K562 (cell line): ENCODE measurements around the gene CSK. TPM values are rescaled to one million over a fixed set of nuclear protein-coding genes. Genes with fewer than 3 reads are reported as not detected.

Experiments
- ATAC-seq: fragments of 200-7000 bp; cut with Tn5 transposase; 3 replicates; pipeline ENCODE4 v1.9.1; 2020; ENCODE audit warnings: moderate library complexity
- BruUV-seq: library from RNA; stranded (reverse); fragments of 400-500 nt; replicated peaks from 2 replicates; lab custom pipeline; 2021; lab: Mats Ljungman, UMichigan
- CTCF ChIA-PET: fragments of 300-600 bp; formaldehyde crosslinking; extraction: SDS; loops from one replicate; lab custom pipeline; 2021; ENCODE audit warnings: low intra/inter-chr PET ratio; lab: Yijun Ruan, JAX
- POLR2A ChIA-PET: fragments of 300-600, 350-650 bp; sonication (Branson Sonifier 250); formaldehyde crosslinking; extraction: SDS; loops from one replicate; lab custom pipeline; 2021; ENCODE audit warnings: antibody characterized with exemption, inconsistent platforms; lab: Yijun Ruan, JAX
- DNase-seq, 4 experiments: peaks; one replicate each; pipeline versions ENCODE4 v3.0.0 to v3.0.0-alpha.2; 2011 to 2018; ENCODE audit warnings: low spot score in 3 of 4, mixed read lengths in 3 of 4; ENCODE audit errors: extremely low read depth in 1 of 4
- FAIRE-seq: peaks from 2 replicates; lab custom pipeline; 2011; peaks lifted over from hg19 to GRCh38; lab: Jason Lieb, UNC
- H2AFZ ChIP-seq: 2 replicates; pipeline ENCODE4 v1.6.0; 2011; ENCODE audit warnings: low read depth, low read length, control low read depth, inconsistent platforms
- H3K27ac ChIP-seq: fragments of 200-600 bp; 3 replicates; pipeline ENCODE4 v1.8.0; 2011; ENCODE audit warnings: low read depth, mild to moderate bottlenecking, control low read depth, inconsistent platforms, low read length, moderate library complexity, mixed read lengths; ENCODE audit errors: extremely low read depth
- H3K27me3 ChIP-seq, 2 experiments: fragments of 300-600 bp in 1 of 2; 2 replicates in 1 of 2; 3 replicates in 1 of 2; pipeline versions ENCODE4 v1.6.0 to v1.8.0; 2011; ENCODE audit warnings: inconsistent platforms in 2 of 2, low read length in 2 of 2, mild to moderate bottlenecking in 1 of 2, mixed read lengths in 1 of 2, moderate library complexity in 1 of 2; ENCODE audit not compliant: control insufficient read depth in 2 of 2, insufficient read depth in 2 of 2
- H3K36me3 ChIP-seq: fragments of 300-600 bp; 3 replicates; pipeline ENCODE4 v1.8.0; 2011; ENCODE audit warnings: mild to moderate bottlenecking, low read length, inconsistent platforms; ENCODE audit not compliant: control insufficient read depth, insufficient read depth
- H3K4me1 ChIP-seq, 2 experiments: fragments of 200-600 bp in 1 of 2; replicated peaks in 1 of 2; 2 replicates in 1 of 2; 3 replicates in 1 of 2; pipeline versions ENCODE4 v1.5.1 to v1.8.0; 2011; ENCODE audit warnings: inconsistent platforms in 2 of 2, low read length in 2 of 2, mild to moderate bottlenecking in 1 of 2, mixed read lengths in 1 of 2, moderate library complexity in 1 of 2; ENCODE audit not compliant: control insufficient read depth in 2 of 2, insufficient read depth in 2 of 2
- H3K4me2 ChIP-seq: 2 replicates; pipeline ENCODE4 v1.6.1; 2011; ENCODE audit warnings: low read length, control low read depth, inconsistent platforms, mixed read lengths; ENCODE audit not compliant: insufficient read depth
- H3K4me3 ChIP-seq: fragments of 200-600 bp; sonication (generic), shearing (Covaris generic); 2 replicates; pipeline ENCODE4 v1.5.1; 2016; ENCODE audit warnings: control low read depth, inconsistent platforms
- H3K79me2 ChIP-seq: fragments of 200-600 bp; 3 replicates; pipeline ENCODE4 v1.8.0; 2011; ENCODE audit warnings: low read length, inconsistent platforms; ENCODE audit not compliant: control insufficient read depth, insufficient read depth
- H3K9ac ChIP-seq, 2 experiments: 2 replicates each; pipeline versions ENCODE4 v1.6.0 to v1.6.1; 2011; ENCODE audit warnings: low read depth in 2 of 2, low read length in 2 of 2, control low read depth in 1 of 2, inconsistent platforms in 1 of 2, mild to moderate bottlenecking in 1 of 2, mixed read lengths in 1 of 2; ENCODE audit not compliant: insufficient read depth in 1 of 2
- H3K9me1 ChIP-seq: one replicate; pipeline ENCODE4 v1.6.0; 2011; ENCODE audit warnings: inconsistent platforms, mild to moderate bottlenecking, low read length, moderate library complexity; ENCODE audit not compliant: control insufficient read depth, insufficient read depth
- H3K9me3 ChIP-seq: replicated peaks from 2 replicates; pipeline ENCODE4 v1.5.1; 2011; ENCODE audit warnings: low read depth, low read length, inconsistent platforms; ENCODE audit not compliant: control insufficient read depth, insufficient read depth
- H4K20me1 ChIP-seq: replicated peaks from 2 replicates; pipeline ENCODE4 v1.6.1; 2011; ENCODE audit warnings: low read length, inconsistent platforms, mixed read lengths; ENCODE audit not compliant: control insufficient read depth, insufficient read depth
- CTBP1 ChIP-seq: fragments of 450-650 bp; IDR thresholded peaks from 2 replicates; pipeline ENCODE4 v1.6.1; 2016; ENCODE audit warnings: borderline replicate concordance
- KAT7 ChIP-seq: sonication (generic); formaldehyde crosslinking; IDR thresholded peaks from 2 replicates; pipeline ENCODE4 v1.8.0; 2022; ENCODE audit warnings: missing genetic modification reagents, mild to moderate bottlenecking, borderline replicate concordance
- MGA ChIP-seq: fragments of 450-650 bp; IDR thresholded peaks from 2 replicates; pipeline ENCODE4 v1.6.1; 2016; ENCODE audit warnings: mild to moderate bottlenecking, moderate library complexity
- NUFIP1 ChIP-seq: fragments of 450-650 bp; IDR thresholded peaks from 2 replicates; pipeline ENCODE4 v1.6.1; 2018; ENCODE audit not compliant: partially characterized antibody
- POLR3G ChIP-seq: IDR thresholded peaks from 2 replicates; pipeline ENCODE4 v1.6.1; 2011; ENCODE audit not compliant: insufficient read length, insufficient replicate concordance; ENCODE audit errors: extremely low read depth
- RB1 ChIP-seq: fragments of 450-650 bp; IDR thresholded peaks from 2 replicates; pipeline ENCODE4 v1.6.1; 2017; ENCODE audit warnings: low read depth, mild to moderate bottlenecking
- SMAD1 ChIP-seq: fragments of 150-350 bp; IDR thresholded peaks from 2 replicates; pipeline ENCODE4 v1.6.1; 2014; ENCODE audit warnings: low read length, low read depth; ENCODE audit not compliant: partially characterized antibody
- ZNF197 ChIP-seq: fragments of 200-800 bp; sonication (Bioruptor generic); IDR thresholded peaks from 2 replicates; pipeline ENCODE4 v1.6.1; 2016; ENCODE audit warnings: low read depth, missing genetic modification characterization, missing compliant biosample characterization
- ZNF695 ChIP-seq: fragments of 450-650 bp; formaldehyde crosslinking; IDR thresholded peaks from 2 replicates; pipeline ENCODE4 v1.4.0; 2020; ENCODE audit warnings: mild to moderate bottlenecking, moderate library complexity
- WGBS: fragments of 100-300 bp; shearing (Covaris generic); methylation state at CpG from one replicate; pipeline ENCODE4 v1.1.6; 2016; ENCODE audit warnings: low coverage, mixed read lengths; ENCODE audit not compliant: insufficient coverage; ENCODE audit errors: missing lambda C conversion rate; 5-methylcytosine and 5-hydroxymethylcytosine counted together
- in situ Hi-C: fragments of 300-500 bp; cut with MboI; formaldehyde crosslinking; loops from 4 replicates; pipeline ENCODE4 v1.15.0; 2018; ENCODE audit warnings: inconsistent platforms, mixed read lengths
- intact Hi-C: fragments of 100-400 bp; cut with micrococcal nuclease; formaldehyde crosslinking; loops from 2 replicates; pipeline ENCODE4 v1.14.2; 2022
- polyA plus RNA-seq, 8 experiments: library from polyadenylated mRNA; depleted of rRNA in 4 of 8; stranded (reverse) in 5 of 8; unstranded in 3 of 8; fragments of >200 nt; fragmentation: Nextera tagmentation in 2 of 8; fragmentation: Illumina TruSeq in 1 of 8; extraction: Ambion mirVana in 2 of 8; extraction: Trizol in 1 of 8; gene quantifications; 2 replicates each; pipeline versions ENCODE4 v1.2.1 to v1.2.3, GENCODE V29; 2011 to 2014; ENCODE audit warnings: inconsistent platforms in 1 of 8, missing spikeins in 1 of 8
- total RNA-seq, 7 experiments: library from RNA; depleted of rRNA in 6 of 7; stranded (reverse); fragments of >200 nt in 6 of 7; fragmentation: Illumina TruSeq in 2 of 7; extraction: Trizol in 2 of 7; gene quantifications; 2 replicates each; pipeline versions ENCODE4 v1.2.1 to v1.2.3, GENCODE V29; 2011 to 2021; ENCODE audit warnings: low replicate concordance in 1 of 7
- TF ChIP-seq, protein P1 (sequence below): fragments of 250-450 bp; sonication (Bioruptor Pico); IDR thresholded peaks from 2 replicates; pipeline ENCODE4 v1.9.0; 2021; ENCODE audit warnings: mild to moderate bottlenecking
- TF ChIP-seq, protein P2 (sequence below): fragments of 450-650 bp; IDR thresholded peaks from one replicate; pipeline ENCODE4 v1.6.1; 2018; ENCODE audit warnings: mild to moderate bottlenecking, moderate library complexity; ENCODE audit not compliant: partially characterized antibody

Gene CSK
- total and polyA plus RNA-seq, 9 of the 15 experiments (the other 6 are each of a cell fraction or from before 2014, with no cell fraction given) = 1.5 to 112 (median 22.5) TPM

DNA sequence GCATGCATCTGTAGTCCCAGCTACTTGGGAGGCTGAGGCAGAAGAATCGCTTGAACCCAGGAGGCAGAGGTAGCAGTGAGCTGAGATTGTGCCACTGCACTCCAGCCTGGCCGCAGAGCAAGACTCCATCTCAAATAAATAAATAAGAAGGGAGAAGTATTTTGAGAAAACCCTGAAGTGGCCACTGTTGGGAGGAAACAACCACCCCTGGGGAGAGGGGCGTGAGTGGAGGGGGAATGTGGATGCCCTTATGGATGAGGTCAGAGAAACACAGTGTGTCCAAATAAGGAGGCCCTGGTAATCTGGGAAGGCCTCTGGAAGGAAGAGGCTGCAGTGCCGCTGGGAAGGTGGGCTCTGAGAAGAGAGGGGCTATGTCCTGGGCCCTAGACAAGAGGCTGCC is 40.4 kb downstream of the CSK start:
- Histone ChIP-seq H3K9ac (no peak overlapping the region), H4K20me1 (no peaks in the 10 kb centered on the region), H2AFZ (no peak overlapping the region), H3K27ac (no peak overlapping the region), H3K9me1 (no peaks in the 10 kb centered on the region), H3K27me3 (peaks cover 8 to 30% of the 10 kb centered on the region in 2 experiments), H3K36me3 (no peaks in the 10 kb centered on the region), H3K9me3 (no peaks in the 10 kb centered on the region), H3K4me3 (no peak overlapping the region), H3K4me1 (peaks cover 6 to 22% of the 10 kb centered on the region in 2 experiments; a peak in 3 of 5 replicates), H3K4me2 (no peak overlapping the region), H3K79me2 (no peaks in the 10 kb centered on the region)
- ChIA-PET CTCF (no interaction called here), POLR2A (no interaction called here)
- ATAC-seq = no peak
- WGBS = 9% methylated on average over 4 of the region's 4 CpGs
- FAIRE-seq = no peak
- DNase-seq = no peak
- no TSS peak for BruUV-seq
- in situ Hi-C loops (no loop called here), intact Hi-C loops (no loop called here)
- TF ChIP-seq MGA = no peak
- no peak for TF ChIP-seq CTBP1
- no peak for TF ChIP-seq SMAD1
- no peak for TF ChIP-seq KAT7 (CRISPR knock-in tag)
- TF ChIP-seq POLR3G = no peak
- no peak for TF ChIP-seq ZNF695 (CRISPR knock-in tag)
- TF ChIP-seq RB1 = no peak
- TF ChIP-seq, protein P1, sequence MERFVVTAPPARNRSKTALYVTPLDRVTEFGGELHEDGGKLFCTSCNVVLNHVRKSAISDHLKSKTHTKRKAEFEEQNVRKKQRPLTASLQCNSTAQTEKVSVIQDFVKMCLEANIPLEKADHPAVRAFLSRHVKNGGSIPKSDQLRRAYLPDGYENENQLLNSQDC = no peak
- no peak for TF ChIP-seq NUFIP1
- TF ChIP-seq ZNF197 (CRISPR knock-in tag) = no peak
- TF ChIP-seq, protein P2, sequence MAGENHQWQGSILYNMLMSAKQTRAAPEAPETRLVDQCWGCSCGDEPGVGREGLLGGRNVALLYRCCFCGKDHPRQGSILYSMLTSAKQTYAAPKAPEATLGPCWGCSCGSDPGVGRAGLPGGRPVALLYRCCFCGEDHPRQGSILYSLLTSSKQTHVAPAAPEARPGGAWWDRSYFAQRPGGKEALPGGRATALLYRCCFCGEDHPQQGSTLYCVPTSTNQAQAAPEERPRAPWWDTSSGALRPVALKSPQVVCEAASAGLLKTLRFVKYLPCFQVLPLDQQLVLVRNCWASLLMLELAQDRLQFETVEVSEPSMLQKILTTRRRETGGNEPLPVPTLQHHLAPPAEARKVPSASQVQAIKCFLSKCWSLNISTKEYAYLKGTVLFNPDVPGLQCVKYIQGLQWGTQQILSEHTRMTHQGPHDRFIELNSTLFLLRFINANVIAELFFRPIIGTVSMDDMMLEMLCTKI = no peak
